ENCODE data around the gene MAML2. TPM values are rescaled to one million over a fixed set of nuclear protein-coding genes. Genes with fewer than 3 reads are reported as not detected.

Gene MAML2
- total and polyA plus RNA-seq, 2 of the 13 experiments (the other 11 are each of a cell fraction or from before 2014, with no cell fraction given) = 2.3 to 25.9 TPM

DNA sequence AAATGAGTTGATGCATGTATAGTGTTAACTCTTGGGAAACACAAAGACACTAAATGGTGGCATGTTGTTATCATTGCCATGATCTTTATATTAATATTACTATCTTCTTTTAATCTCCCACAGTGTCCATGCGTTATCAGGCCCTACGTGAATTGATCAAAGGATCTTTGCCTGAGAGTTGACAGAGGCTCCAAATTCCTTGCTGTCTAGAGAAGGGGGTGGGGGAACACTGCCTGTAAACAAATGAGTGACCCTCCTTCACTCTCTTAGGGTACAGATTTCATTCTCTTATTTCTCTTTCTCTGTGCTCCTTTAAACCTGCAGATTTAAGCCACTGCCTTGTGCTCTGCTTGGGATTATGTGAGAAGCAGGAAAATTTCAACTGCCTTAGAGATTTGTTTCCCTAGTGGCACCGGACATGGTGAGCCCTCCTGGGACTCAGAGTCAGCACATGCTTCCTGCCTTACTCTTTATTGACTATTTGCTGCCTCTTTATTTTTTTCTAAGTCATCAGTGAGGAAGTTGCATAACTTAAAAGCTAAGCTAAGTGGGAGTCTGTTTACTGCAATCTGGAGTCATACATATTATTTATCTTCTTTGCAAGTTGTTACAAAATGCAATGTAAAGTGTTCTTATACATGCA lies 122.9 kb downstream of the MAML2 start (continued):
- TF ChIP-seq, protein P1, sequence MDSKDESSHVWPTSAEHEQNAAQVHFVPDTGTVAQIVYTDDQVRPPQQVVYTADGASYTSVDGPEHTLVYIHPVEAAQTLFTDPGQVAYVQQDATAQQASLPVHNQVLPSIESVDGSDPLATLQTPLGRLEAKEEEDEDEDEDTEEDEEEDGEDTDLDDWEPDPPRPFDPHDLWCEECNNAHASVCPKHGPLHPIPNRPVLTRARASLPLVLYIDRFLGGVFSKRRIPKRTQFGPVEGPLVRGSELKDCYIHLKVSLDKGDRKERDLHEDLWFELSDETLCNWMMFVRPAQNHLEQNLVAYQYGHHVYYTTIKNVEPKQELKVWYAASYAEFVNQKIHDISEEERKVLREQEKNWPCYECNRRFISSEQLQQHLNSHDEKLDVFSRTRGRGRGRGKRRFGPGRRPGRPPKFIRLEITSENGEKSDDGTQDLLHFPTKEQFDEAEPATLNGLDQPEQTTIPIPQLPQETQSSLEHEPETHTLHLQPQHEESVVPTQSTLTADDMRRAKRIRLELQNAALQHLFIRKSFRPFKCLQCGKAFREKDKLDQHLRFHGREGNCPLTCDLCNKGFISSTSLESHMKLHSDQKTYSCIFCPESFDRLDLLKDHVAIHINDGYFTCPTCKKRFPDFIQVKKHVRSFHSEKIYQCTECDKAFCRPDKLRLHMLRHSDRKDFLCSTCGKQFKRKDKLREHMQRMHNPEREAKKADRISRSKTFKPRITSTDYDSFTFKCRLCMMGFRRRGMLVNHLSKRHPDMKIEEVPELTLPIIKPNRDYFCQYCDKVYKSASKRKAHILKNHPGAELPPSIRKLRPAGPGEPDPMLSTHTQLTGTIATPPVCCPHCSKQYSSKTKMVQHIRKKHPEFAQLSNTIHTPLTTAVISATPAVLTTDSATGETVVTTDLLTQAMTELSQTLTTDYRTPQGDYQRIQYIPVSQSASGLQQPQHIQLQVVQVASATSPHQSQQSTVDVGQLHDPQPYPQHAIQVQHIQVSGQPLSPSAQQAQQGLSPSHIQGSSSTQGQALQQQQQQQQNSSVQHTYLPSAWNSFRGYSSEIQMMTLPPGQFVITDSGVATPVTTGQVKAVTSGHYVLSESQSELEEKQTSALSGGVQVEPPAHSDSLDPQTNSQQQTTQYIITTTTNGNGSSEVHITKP (CRISPR knock-in tag; IDR thresholded peaks at IDR 0.05; ENCODE audit: low read depth) = no peak
- TF ChIP-seq PITX1 (CRISPR knock-in tag; IDR thresholded peaks at IDR 0.05) (no peak), ZNF724P (CRISPR knock-in tag; IDR thresholded peaks at IDR 0.05; ENCODE audit: borderline replicate concordance) (no peak), ZNF670 (CRISPR knock-in tag; IDR thresholded peaks at IDR 0.05; ENCODE audit: borderline replicate concordance) (0 out of 2 replicates have a peak, but pooled peaks have one; percentile 32), NFE2L1 (CRISPR knock-in tag; IDR thresholded peaks at IDR 0.05; ENCODE audit: borderline replicate concordance) (no peak), ZNF614 (CRISPR knock-in tag; IDR thresholded peaks at IDR 0.05; ENCODE audit: borderline replicate concordance) (0 out of 2 replicates have a peak, but pooled peaks have one; percentile 33), RARA (CRISPR knock-in tag; IDR thresholded peaks at IDR 0.05) (peak; percentile 59), ZNF777 (CRISPR knock-in tag; IDR thresholded peaks at IDR 0.05) (no peak), ZNF251 (CRISPR knock-in tag; IDR thresholded peaks at IDR 0.05) (no peak), TRAFD1 (CRISPR knock-in tag; IDR thresholded peaks at IDR 0.05; ENCODE audit: borderline replicate concordance) (no peak), GATAD2A (CRISPR knock-in tag; IDR thresholded peaks at IDR 0.05) (peak; percentile 92), MYNN (CRISPR knock-in tag; IDR thresholded peaks at IDR 0.05; ENCODE audit: low read depth) (no peak), ZNF180 (CRISPR knock-in tag; IDR thresholded peaks at IDR 0.05; ENCODE audit: borderline replicate concordance, low read depth) (no peak), ZSCAN29 (CRISPR knock-in tag; conservative IDR thresholded peaks at IDR 0.05) (no peak), BRCA1 (CRISPR knock-in tag; IDR thresholded peaks at IDR 0.05) (0 out of 2 replicates have a peak, but pooled peaks have one; percentile 42), FOXP1 (IDR thresholded peaks at IDR 0.05) (no peak), FOXP1 (CRISPR knock-in tag; IDR thresholded peaks at IDR 0.05) (peak; percentile 90), MEIS1 (CRISPR knock-in tag; IDR thresholded peaks at IDR 0.05; ENCODE audit: borderline replicate concordance) (no peak), PRDM4 (CRISPR knock-in tag; IDR thresholded peaks at IDR 0.05; ENCODE audit: borderline replicate concordance) (no peak), ZNF30 (CRISPR knock-in tag; IDR thresholded peaks at IDR 0.05) (no peak), ZMYM2 (CRISPR knock-in tag; IDR thresholded peaks at IDR 0.05) (no peak)
- TF ChIP-seq, protein P2, sequence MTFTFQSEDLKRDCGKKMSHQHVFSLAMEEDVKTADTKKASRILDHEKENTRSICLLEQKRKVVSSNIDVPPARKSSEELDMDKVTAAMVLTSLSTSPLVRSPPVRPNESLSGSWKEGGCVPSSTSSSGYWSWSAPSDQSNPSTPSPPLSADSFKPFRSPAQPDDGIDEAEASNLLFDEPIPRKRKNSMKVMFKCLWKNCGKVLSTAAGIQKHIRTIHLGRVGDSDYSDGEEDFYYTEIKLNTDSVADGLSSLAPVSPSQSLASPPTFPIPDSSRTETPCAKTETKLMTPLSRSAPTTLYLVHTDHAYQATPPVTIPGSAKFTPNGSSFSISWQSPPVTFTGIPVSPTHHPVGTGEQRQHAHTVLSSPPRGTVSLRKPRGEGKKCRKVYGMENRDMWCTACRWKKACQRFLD (CRISPR knock-in tag; IDR thresholded peaks at IDR 0.05; ENCODE audit: borderline replicate concordance) = no peak
